Measurements from ENCODE around the gene MYPOP.

MYPOP gene

DNA sequence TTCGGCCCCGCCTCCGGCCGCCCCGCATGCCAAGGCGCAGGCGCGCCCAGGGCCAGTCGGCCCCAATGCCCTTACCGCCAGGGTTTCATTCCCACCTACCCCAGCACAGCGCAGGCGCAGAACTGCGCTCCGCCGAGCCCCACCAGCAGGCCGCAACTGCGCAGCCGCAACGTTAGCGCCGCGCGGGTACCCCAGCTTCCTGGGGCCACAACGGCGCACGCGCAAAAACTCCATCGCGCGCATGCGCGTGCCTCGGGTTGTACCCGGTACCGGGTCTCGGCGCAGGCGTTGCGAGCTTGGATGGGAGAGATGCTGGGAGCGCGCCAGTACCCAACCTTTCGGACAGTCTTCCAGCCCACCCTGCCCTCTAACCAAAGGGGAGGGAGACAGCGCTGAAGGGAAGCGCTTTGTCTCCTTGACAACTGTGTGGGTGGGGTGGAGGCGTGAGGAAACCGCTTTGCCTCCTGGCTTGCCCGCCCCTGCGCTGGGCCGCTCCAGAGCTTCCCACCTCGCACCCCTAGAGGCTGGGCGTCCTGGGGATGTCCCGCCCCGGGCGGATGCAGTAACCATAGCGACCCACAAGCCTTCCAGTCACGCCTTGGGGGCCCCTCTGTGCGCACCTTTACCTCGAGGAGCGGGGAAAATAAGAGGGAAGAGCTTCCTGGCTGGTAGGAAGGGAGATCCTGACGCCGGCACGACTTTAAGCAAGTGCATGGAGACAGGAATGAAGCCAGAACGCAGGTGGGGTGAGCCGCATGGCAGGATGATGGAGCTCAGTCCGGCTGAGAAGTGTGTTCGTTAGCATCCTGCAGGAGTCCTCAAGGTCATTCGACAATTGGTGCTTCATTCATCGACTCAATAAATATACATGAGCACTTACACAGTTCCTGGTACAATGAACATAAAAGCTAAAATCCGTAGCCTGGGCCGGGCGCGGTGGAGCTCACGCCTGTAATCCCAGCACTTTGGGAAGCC, 525 bp upstream of the MYPOP start:
- Mint-ChIP-seq H3K36me3 (ENCODE audit: low read depth) (peaks cover 23% of the 10 kb centered on the region), H3K27me3 (ENCODE audit: low read depth) (peaks cover 19% of the 10 kb centered on the region), H3K4me3 (peak overlapping the region; percentile 90 to 98 (median 97)), H3K9me3 (no peaks in the 10 kb centered on the region), H3K27ac (peak overlapping the region in 2 of 3 experiments; percentile 38 to 56), H3K4me1 (peaks cover 5% of the 10 kb centered on the region)
- TF ChIP-seq, protein P1, sequence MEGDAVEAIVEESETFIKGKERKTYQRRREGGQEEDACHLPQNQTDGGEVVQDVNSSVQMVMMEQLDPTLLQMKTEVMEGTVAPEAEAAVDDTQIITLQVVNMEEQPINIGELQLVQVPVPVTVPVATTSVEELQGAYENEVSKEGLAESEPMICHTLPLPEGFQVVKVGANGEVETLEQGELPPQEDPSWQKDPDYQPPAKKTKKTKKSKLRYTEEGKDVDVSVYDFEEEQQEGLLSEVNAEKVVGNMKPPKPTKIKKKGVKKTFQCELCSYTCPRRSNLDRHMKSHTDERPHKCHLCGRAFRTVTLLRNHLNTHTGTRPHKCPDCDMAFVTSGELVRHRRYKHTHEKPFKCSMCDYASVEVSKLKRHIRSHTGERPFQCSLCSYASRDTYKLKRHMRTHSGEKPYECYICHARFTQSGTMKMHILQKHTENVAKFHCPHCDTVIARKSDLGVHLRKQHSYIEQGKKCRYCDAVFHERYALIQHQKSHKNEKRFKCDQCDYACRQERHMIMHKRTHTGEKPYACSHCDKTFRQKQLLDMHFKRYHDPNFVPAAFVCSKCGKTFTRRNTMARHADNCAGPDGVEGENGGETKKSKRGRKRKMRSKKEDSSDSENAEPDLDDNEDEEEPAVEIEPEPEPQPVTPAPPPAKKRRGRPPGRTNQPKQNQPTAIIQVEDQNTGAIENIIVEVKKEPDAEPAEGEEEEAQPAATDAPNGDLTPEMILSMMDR (IDR thresholded peaks at IDR 0.05; ENCODE audit: unreplicated experiment in 3 of 3), result no peak

DNA sequence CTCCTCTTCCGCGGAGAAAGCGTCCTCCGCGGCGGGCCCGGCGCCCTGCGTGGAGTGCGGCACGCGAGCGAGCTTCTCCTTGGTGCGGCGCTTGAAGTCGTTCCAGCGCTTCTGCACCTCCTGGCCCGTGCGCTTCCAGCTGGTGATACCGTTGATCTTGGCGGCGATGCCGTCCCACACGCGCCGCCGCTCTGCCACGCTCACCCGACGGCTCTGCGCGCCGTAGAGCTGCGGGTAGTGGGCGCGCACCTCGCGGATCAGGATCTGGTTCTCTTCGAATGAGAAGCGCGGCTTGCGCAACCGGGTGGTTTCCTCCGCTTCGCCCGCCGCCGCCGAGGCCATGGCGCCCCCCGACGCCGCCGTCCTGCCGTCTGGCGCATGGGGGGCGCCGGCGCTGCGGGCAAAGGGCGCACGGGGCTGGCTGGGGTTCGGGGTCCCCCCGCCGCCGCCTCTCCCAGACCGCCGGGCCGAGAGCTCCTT, 941 bp downstream of the MYPOP start:
- H3K4me1 Mint-ChIP-seq, result peaks cover 5% of the 10 kb centered on the region
- H3K27me3 Mint-ChIP-seq (ENCODE audit: low read depth), result peaks cover 19% of the 10 kb centered on the region
- H3K4me3 Mint-ChIP-seq, result peak overlapping the region; percentile 37 to 60 (median 52)
- H3K27ac Mint-ChIP-seq, result no peak overlapping the region
- no peaks in the 10 kb centered on the region for H3K9me3 Mint-ChIP-seq
- peaks cover 23% of the 10 kb centered on the region for H3K36me3 Mint-ChIP-seq (ENCODE audit: low read depth)
- TF ChIP-seq, protein P1 (IDR thresholded peaks at IDR 0.05; ENCODE audit: unreplicated experiment in 3 of 3), result no peak

DNA sequence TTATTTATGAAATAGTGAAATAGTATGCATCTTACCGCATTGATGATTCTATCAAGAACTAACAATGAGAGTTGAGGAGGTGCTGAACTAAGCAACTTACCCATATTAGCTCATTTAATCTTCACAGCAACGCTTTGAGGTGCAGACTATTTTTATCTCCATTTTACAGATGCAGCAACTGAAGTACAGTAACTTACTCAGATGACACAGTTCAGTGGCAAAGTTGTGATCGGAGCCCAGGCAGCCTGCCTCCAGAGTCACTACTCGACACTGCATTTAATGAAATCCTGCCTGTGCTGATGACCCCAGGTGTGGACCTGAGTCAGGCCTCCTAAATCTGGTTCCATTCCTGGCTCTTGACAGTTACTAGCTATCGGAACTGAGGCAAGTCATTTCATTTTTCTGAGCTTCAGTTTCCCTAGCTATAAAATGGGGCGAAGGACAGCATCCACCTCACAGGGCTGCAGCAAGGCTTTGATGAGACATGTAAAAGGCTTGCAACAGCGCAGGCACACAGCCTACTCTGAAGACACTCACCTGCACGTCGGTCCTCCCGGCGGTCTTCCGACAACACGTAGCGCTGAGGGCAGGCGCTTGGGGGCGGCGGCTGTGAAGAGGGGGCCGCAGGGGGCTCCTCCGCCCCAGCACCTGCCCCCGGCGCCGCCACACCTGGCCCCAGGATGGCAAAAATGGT, 1.5 kb downstream of the MYPOP start:
- Mint-ChIP-seq H3K36me3 (ENCODE audit: low read depth) (peaks cover 23% of the 10 kb centered on the region), H3K4me1 (peaks cover 5% of the 10 kb centered on the region), H3K27me3 (ENCODE audit: low read depth) (peaks cover 19% of the 10 kb centered on the region), H3K4me3 (peak overlapping the region; percentile 55 to 78 (median 78)), H3K9me3 (no peaks in the 10 kb centered on the region), H3K27ac (no peak overlapping the region)
- TF ChIP-seq, protein P1 (IDR thresholded peaks at IDR 0.05; ENCODE audit: unreplicated experiment in 3 of 3), result no peak

DNA sequence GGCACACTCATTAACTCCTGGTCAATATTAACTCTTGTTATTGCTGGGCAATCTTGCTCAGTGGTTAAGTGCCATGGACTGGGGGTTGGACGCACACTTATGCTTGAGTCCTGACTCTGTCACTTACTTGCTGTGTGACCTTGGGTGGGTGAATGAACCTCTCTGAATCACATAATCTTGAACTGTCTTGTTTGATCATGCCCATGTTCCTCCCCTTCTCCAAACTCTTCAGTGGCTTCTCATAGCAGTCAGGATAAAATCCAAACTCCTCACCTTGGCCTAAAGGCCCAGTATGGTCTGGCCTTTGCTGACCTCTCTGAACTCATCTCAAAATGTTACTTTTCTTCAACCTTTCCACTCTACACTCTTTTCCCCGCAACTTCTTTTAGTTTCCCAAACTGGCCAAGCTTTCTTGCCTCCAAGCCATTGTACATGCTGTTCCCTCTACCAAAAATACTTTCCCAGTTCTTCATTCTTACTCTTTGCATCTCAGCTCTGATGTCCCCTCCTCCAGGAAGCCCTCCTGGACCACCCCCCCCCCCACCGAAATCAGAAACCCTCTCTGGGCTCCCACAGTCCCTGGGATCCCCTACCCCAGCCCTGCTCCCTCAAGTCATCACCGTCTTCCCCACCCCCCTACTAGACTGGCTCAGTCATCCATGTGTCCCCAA, 2.4 kb downstream of the MYPOP start:
- Mint-ChIP-seq H3K36me3 (ENCODE audit: low read depth) (peaks cover 31% of the 10 kb centered on the region), H3K4me1 (peaks cover 5% of the 10 kb centered on the region), H3K9me3 (no peaks in the 10 kb centered on the region), H3K27ac (no peak overlapping the region), H3K27me3 (ENCODE audit: low read depth) (peaks cover 19% of the 10 kb centered on the region), H3K4me3 (peak overlapping the region; percentile 41 to 78 (median 78))
- TF ChIP-seq, protein P1 (IDR thresholded peaks at IDR 0.05; ENCODE audit: unreplicated experiment in 3 of 3), result no peak

DNA sequence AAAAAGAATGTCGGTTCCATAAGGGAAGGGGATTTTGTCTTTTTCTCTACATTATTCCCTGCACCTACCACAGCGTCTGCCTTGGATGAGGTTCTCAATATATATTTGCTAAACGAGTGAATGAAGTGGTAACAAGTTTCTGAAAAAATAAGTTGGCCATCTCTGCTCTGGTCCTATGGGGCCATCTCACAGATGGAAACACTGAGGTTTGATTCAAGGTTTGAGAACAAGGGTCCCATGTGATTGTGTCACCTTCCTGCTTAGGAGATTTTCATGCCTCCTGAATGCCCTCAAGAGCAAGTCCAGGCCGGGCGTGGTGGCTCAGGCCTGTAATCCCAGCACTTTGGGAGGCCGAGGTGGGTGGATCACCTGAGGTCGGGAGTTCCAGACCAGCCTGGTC, 3.2 kb downstream of the MYPOP start:
- Mint-ChIP-seq H3K9me3 (no peaks in the 10 kb centered on the region), H3K4me1 (peaks cover 5% of the 10 kb centered on the region), H3K36me3 (ENCODE audit: low read depth) (peaks cover 34% of the 10 kb centered on the region), H3K27me3 (ENCODE audit: low read depth) (peaks cover 19% of the 10 kb centered on the region), H3K4me3 (peak overlapping the region in 1 of 3 experiments; percentile 44), H3K27ac (no peak overlapping the region)
- TF ChIP-seq, protein P1 (IDR thresholded peaks at IDR 0.05; ENCODE audit: unreplicated experiment in 3 of 3), result no peak
